H9 (cell line): ENCODE results near the gene PDIA4. TPM values are rescaled to one million over a fixed set of nuclear protein-coding genes. Genes with fewer than 3 reads are reported as not detected.

ENCODE experiments used
- DNase-seq: peaks from one replicate; pipeline ENCODE4 v3.0.0-alpha.2; 2017
- H2AFZ ChIP-seq: one replicate; pipeline ENCODE4 v1.6.1; 2013; ENCODE audit warnings: mild to moderate bottlenecking, low read length, control low read depth, moderate library complexity
- H2AK5ac ChIP-seq: 2 replicates; pipeline ENCODE4 v1.6.1; 2013; ENCODE audit warnings: low read length, control low read depth, mixed read lengths; ENCODE audit not compliant: insufficient read length
- H2BK120ac ChIP-seq: one replicate; pipeline ENCODE4 v1.6.1; 2013; ENCODE audit warnings: low read depth, mild to moderate bottlenecking, low read length, control low read depth, inconsistent platforms; ENCODE audit not compliant: poor library complexity, severe bottlenecking
- H2BK12ac ChIP-seq: 2 replicates; pipeline ENCODE4 v1.6.1; 2013; ENCODE audit warnings: low read length, control low read depth, mixed read lengths, low read depth; ENCODE audit not compliant: insufficient read length
- H2BK15ac ChIP-seq: 2 replicates; pipeline ENCODE4 v1.6.1; 2013; ENCODE audit warnings: low read depth, low read length, control low read depth
- H2BK20ac ChIP-seq: one replicate; pipeline ENCODE4 v1.6.1; 2013; ENCODE audit warnings: low read depth, mild to moderate bottlenecking, low read length, control low read depth, inconsistent platforms; ENCODE audit not compliant: poor library complexity, severe bottlenecking
- H2BK5ac ChIP-seq: 2 replicates; pipeline ENCODE4 v1.6.1; 2013; ENCODE audit warnings: low read length, control low read depth, mixed read lengths; ENCODE audit not compliant: insufficient read length
- H3K14ac ChIP-seq: 2 replicates; pipeline ENCODE4 v1.6.1; 2013; ENCODE audit warnings: low read length, control low read depth; ENCODE audit not compliant: insufficient read depth
- H3K18ac ChIP-seq: 2 replicates; pipeline ENCODE4 v1.6.1; 2013; ENCODE audit warnings: low read depth, mild to moderate bottlenecking, mixed read lengths, low read length, control low read depth; ENCODE audit not compliant: insufficient read length
- H3K23ac ChIP-seq: 2 replicates; pipeline ENCODE4 v1.6.1; 2013; ENCODE audit warnings: low read length, control low read depth, mixed read lengths, low read depth; ENCODE audit not compliant: insufficient read length
- H3K23me2 ChIP-seq: 2 replicates; pipeline ENCODE4 v1.6.1; 2013; ENCODE audit warnings: low read depth, mild to moderate bottlenecking, mixed read lengths, low read length, control low read depth; ENCODE audit not compliant: insufficient read length, poor library complexity, severe bottlenecking
- H3K27ac ChIP-seq: 2 replicates; pipeline ENCODE4 v1.5.1; 2013; ENCODE audit warnings: low read length, control low read depth, mixed read lengths, low read depth; ENCODE audit not compliant: insufficient read length
- H3K27me3 ChIP-seq: 2 replicates; pipeline ENCODE4 v1.6.1; 2013; ENCODE audit warnings: low read length, control low read depth, inconsistent platforms; ENCODE audit not compliant: insufficient read depth
- H3K4ac ChIP-seq: 2 replicates; pipeline ENCODE4 v1.6.1; 2013; ENCODE audit warnings: low read depth, mild to moderate bottlenecking, control low read depth, inconsistent platforms, low read length, moderate library complexity
- H3K4me1 ChIP-seq: 2 replicates; pipeline ENCODE4 v1.6.1; 2013; ENCODE audit warnings: low read length, control low read depth, inconsistent platforms; ENCODE audit not compliant: insufficient read depth
- H3K4me2 ChIP-seq: 2 replicates; pipeline ENCODE4 v1.6.1; 2013; ENCODE audit warnings: low read length, control low read depth, mixed read lengths; ENCODE audit not compliant: insufficient read length, insufficient read depth
- H3K56ac ChIP-seq: 2 replicates; pipeline ENCODE4 v1.6.1; 2013; ENCODE audit warnings: low read depth, mild to moderate bottlenecking, mixed read lengths, low read length, control low read depth; ENCODE audit not compliant: insufficient read length
- H3K79me1 ChIP-seq: 2 replicates; pipeline ENCODE4 v1.6.1; 2013; ENCODE audit warnings: low read depth, mild to moderate bottlenecking, moderate library complexity, low read length, control low read depth, inconsistent platforms; ENCODE audit not compliant: insufficient read depth, poor library complexity, severe bottlenecking
- H3K79me2 ChIP-seq: 2 replicates; pipeline ENCODE4 v1.6.1; 2013; ENCODE audit warnings: low read length, control low read depth, inconsistent platforms; ENCODE audit not compliant: insufficient read depth
- H3K9ac ChIP-seq: 2 replicates; pipeline ENCODE4 v1.6.1; 2013; ENCODE audit warnings: low read length, control low read depth, mixed read lengths; ENCODE audit not compliant: insufficient read length; ENCODE audit errors: extremely low read depth
- H3K9me3 ChIP-seq: one replicate; pipeline ENCODE4 v1.6.1; 2013; ENCODE audit warnings: low read depth, low read length, inconsistent platforms; ENCODE audit not compliant: control insufficient read depth
- H3T11ph ChIP-seq: one replicate; pipeline ENCODE4 v1.6.1; 2013; ENCODE audit warnings: mild to moderate bottlenecking, low read length, control low read depth, inconsistent platforms
- H4K20me1 ChIP-seq: one replicate; pipeline ENCODE4 v1.6.1; 2013; ENCODE audit not compliant: control insufficient read depth, insufficient read length, insufficient read depth
- H4K5ac ChIP-seq: 2 replicates; pipeline ENCODE4 v1.6.1; 2013; ENCODE audit warnings: low read depth, mild to moderate bottlenecking, mixed read lengths, low read length, control low read depth; ENCODE audit not compliant: insufficient read length
- H4K8ac ChIP-seq: replicated peaks from 2 replicates; pipeline ENCODE4 v1.6.1; 2013; ENCODE audit warnings: low read length, control low read depth, mixed read lengths, low read depth; ENCODE audit not compliant: insufficient read length
- H4K91ac ChIP-seq: 2 replicates; pipeline ENCODE4 v1.6.1; 2013; ENCODE audit warnings: low read depth, mild to moderate bottlenecking, moderate library complexity, mixed read lengths, low read length, control low read depth; ENCODE audit not compliant: insufficient read length
- H3K27ac Mint-ChIP-seq, 3 experiments: 2 replicates in 2 of 3; 3 replicates in 1 of 3; pipeline ENCODE4 v1.8.0; 2020 to 2021; ENCODE audit warnings: mixed read lengths in 3 of 3, mild to moderate bottlenecking in 1 of 3, moderate library complexity in 1 of 3
- H3K27me3 Mint-ChIP-seq: 2 replicates; pipeline ENCODE4 v1.8.0; 2021; ENCODE audit warnings: low read depth, mild to moderate bottlenecking, moderate library complexity, mixed read lengths
- H3K36me3 Mint-ChIP-seq, 3 experiments: 2 replicates in 2 of 3; 3 replicates in 1 of 3; pipeline ENCODE4 v1.8.0; 2020 to 2021; ENCODE audit warnings: low read depth in 3 of 3, mixed read lengths in 3 of 3; ENCODE audit not compliant: insufficient read depth in 1 of 3
- H3K4me1 Mint-ChIP-seq, 2 experiments: 2 replicates each; pipeline ENCODE4 v1.8.0; 2020; ENCODE audit warnings: mixed read lengths in 2 of 2
- H3K4me3 Mint-ChIP-seq, 2 experiments: 2 replicates in 1 of 2; 3 replicates in 1 of 2; pipeline ENCODE4 v1.8.0; 2020 to 2021; ENCODE audit warnings: mild to moderate bottlenecking in 2 of 2, mixed read lengths in 2 of 2, moderate library complexity in 1 of 2
- H3K9me3 Mint-ChIP-seq, 2 experiments: 2 replicates in 1 of 2; 3 replicates in 1 of 2; pipeline ENCODE4 v1.8.0; 2020; ENCODE audit warnings: mild to moderate bottlenecking in 2 of 2, mixed read lengths in 2 of 2, moderate library complexity in 1 of 2
- WGBS: extraction: QIAGEN DNeasy Blood & Tissue Kit; methylation state at CpG from one replicate; pipeline ENCODE4 v1.1.7; 2013; ENCODE audit warnings: missing lambda C conversion rate, low lambda C conversion rate, mixed read lengths; ENCODE audit not compliant: insufficient read length; ENCODE audit errors: extremely low coverage; 5-methylcytosine and 5-hydroxymethylcytosine counted together
- total RNA-seq: library from RNA; stranded (reverse); gene quantifications from 2 replicates; pipeline ENCODE4 v1.2.1, GENCODE V29; 2021
- TF ChIP-seq, protein P1 (sequence below): fragments of 200-600 bp; sonication (generic); conservative IDR thresholded peaks from 3 replicates; pipeline ENCODE4 v1.8.0; 2021; ENCODE audit warnings: antibody characterized with exemption, mild to moderate bottlenecking

Gene PDIA4
- total RNA-seq, 1 experiment from 2014 or later = 217 TPM

DNA sequence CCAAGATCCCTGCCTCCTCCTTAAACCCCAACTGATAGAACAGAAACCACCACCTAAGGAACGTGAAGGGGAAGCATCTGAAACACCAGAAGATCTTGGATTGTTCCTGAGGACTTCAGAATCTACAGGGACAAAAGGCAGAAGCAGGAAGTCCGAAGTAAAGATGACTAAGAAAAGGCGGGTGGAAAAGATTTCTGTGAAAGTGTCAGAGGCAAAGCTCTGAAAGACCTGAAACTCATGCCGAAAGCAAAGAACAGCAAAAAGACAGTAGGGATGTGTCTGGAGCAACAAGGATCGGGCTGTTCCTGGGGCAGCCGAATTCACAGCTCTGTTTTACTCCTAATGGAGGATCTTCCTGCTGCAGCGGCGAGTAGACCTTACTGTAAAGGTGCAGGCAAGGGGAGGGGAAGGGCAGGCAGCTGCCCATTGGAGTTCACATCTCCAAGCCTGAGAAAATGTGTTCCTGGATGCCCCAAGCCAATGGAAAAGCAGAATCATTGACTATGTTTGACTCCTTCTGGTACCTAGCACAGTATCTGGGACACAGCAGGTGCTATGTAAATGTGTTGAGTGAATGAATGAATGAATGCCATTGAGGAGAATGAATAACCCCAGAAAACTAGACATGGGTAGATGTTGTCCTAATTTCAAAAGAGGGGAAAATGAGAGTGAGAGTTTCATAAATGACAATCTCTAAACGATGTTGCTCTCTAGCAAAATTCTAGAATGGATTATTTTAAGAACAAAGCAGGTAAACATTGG, 40.4 kb downstream of the PDIA4 start:
- H2BK12ac ChIP-seq = peak overlapping the region; percentile 21
- no CpG with 5 or more reads among the region's 9 CpGs for WGBS

More for the DNA sequence above, 40.4 kb downstream of the PDIA4 start:
- Histone ChIP-seq H3K4ac (no peak overlapping the region), H2BK20ac (no peak overlapping the region), H3T11ph (no peak overlapping the region), H3K27ac (peak overlapping the region; percentile 40), H3K18ac (peak overlapping the region; percentile 43), H3K4me2 (peak overlapping the region; percentile 88), H3K9me3 (no peaks in the 10 kb centered on the region), H4K8ac (no peak overlapping the region), H3K14ac (peak overlapping the region; percentile 78; the same call in 1 of the 2 replicates), H3K27me3 (no peaks in the 10 kb centered on the region), H2BK5ac (no peak overlapping the region), H4K91ac (no peak overlapping the region), H3K56ac (no peak overlapping the region), H3K9ac (peak overlapping the region; percentile 65), H2BK120ac (no peak overlapping the region), H2AK5ac (no peak overlapping the region), H3K79me2 (no peaks in the 10 kb centered on the region), H4K5ac (no peak overlapping the region), H4K20me1 (no peaks in the 10 kb centered on the region), H2BK15ac (no peak overlapping the region), H3K79me1 (no peaks in the 10 kb centered on the region), H3K4me1 (0 out of 2 replicates have a peak, but pooled peaks cover 2% of the 10 kb centered on the region), H3K23ac (no peak overlapping the region), H2AFZ (peak overlapping the region; percentile 96), H3K23me2 (peaks cover 12% of the 10 kb centered on the region)
- DNase-seq = no peak
- Mint-ChIP-seq H3K27me3 (peaks cover 1% of the 10 kb centered on the region), H3K27ac (peak overlapping the region; percentile 94 to 98 (median 97)), H3K36me3 (peaks cover 3 to 10% (median 4%) of the 10 kb centered on the region in 3 experiments; a peak in 5 of 7 replicates), H3K4me3 (peak overlapping the region; percentile 83 to 90), H3K4me1 (peaks cover 21 to 27% of the 10 kb centered on the region in 2 experiments), H3K9me3 (peaks cover 6 to 23% of the 10 kb centered on the region in 2 experiments; a peak in 4 of 5 replicates)
- TF ChIP-seq, protein P1, sequence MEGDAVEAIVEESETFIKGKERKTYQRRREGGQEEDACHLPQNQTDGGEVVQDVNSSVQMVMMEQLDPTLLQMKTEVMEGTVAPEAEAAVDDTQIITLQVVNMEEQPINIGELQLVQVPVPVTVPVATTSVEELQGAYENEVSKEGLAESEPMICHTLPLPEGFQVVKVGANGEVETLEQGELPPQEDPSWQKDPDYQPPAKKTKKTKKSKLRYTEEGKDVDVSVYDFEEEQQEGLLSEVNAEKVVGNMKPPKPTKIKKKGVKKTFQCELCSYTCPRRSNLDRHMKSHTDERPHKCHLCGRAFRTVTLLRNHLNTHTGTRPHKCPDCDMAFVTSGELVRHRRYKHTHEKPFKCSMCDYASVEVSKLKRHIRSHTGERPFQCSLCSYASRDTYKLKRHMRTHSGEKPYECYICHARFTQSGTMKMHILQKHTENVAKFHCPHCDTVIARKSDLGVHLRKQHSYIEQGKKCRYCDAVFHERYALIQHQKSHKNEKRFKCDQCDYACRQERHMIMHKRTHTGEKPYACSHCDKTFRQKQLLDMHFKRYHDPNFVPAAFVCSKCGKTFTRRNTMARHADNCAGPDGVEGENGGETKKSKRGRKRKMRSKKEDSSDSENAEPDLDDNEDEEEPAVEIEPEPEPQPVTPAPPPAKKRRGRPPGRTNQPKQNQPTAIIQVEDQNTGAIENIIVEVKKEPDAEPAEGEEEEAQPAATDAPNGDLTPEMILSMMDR = no peak
